Endodermal cell (in vitro differentiated cells): ENCODE measurements around the gene RPGRIP1. TPM values are rescaled to one million over a fixed set of nuclear protein-coding genes. Genes with fewer than 3 reads are reported as not detected.
A peak's percentile ranks its signal among the peaks of the same experiment; 100 is the strongest.

ENCODE experiments used
- DNase-seq: peaks from one replicate; pipeline ENCODE4 v3.0.0-alpha.2; 2017
- H3K27ac ChIP-seq: 2 replicates; pipeline ENCODE4 v1.5.1; 2013; ENCODE audit warnings: mild to moderate bottlenecking, low read depth, low read length, moderate library complexity
- H3K27me3 ChIP-seq: 2 replicates; pipeline ENCODE4 v1.6.1; 2013; ENCODE audit warnings: mild to moderate bottlenecking, low read length, moderate library complexity; ENCODE audit not compliant: insufficient read depth, control insufficient read depth, poor library complexity, severe bottlenecking
- H3K36me3 ChIP-seq: 2 replicates; pipeline ENCODE4 v1.7.0; 2013; ENCODE audit warnings: mild to moderate bottlenecking, low read length, moderate library complexity; ENCODE audit not compliant: control insufficient read depth, insufficient read depth
- H3K4me1 ChIP-seq: one replicate; pipeline ENCODE4 v1.7.0; 2013; ENCODE audit warnings: low read length; ENCODE audit not compliant: control insufficient read depth, insufficient read depth
- H3K4me3 ChIP-seq: 2 replicates; pipeline ENCODE4 v1.5.1; 2013; ENCODE audit warnings: mild to moderate bottlenecking, low read length, moderate library complexity
- H3K9ac ChIP-seq: 2 replicates; pipeline ENCODE4 v1.6.1; 2013; ENCODE audit warnings: mild to moderate bottlenecking, low read length, moderate library complexity; ENCODE audit not compliant: poor library complexity, severe bottlenecking; ENCODE audit errors: extremely low read depth
- H3K9me3 ChIP-seq: 2 replicates; pipeline ENCODE4 v1.6.1; 2013; ENCODE audit warnings: mild to moderate bottlenecking, low read length, moderate library complexity; ENCODE audit not compliant: control insufficient read depth
- H3K27ac Mint-ChIP-seq: 2 replicates; pipeline ENCODE4 v1.8.0; 2020; ENCODE audit warnings: mixed read lengths
- H3K27me3 Mint-ChIP-seq: 2 replicates; pipeline ENCODE4 v1.8.0; 2021; ENCODE audit warnings: mild to moderate bottlenecking, mixed read lengths; ENCODE audit not compliant: insufficient read depth
- H3K36me3 Mint-ChIP-seq: 2 replicates; pipeline ENCODE4 v1.8.0; 2020; ENCODE audit warnings: low read depth, mixed read lengths
- H3K4me1 Mint-ChIP-seq: 2 replicates; pipeline ENCODE4 v1.8.0; 2020; ENCODE audit warnings: mixed read lengths
- H3K4me3 Mint-ChIP-seq: 2 replicates; pipeline ENCODE4 v1.8.0; 2020; ENCODE audit warnings: mild to moderate bottlenecking, moderate library complexity, mixed read lengths
- H3K9me3 Mint-ChIP-seq: 2 replicates; pipeline ENCODE4 v1.8.0; 2020; ENCODE audit warnings: mild to moderate bottlenecking, mixed read lengths
- WGBS, 2 experiments: methylation state at CpG; one replicate each; pipeline versions ENCODE4 v1.1.5 to v1.1.7; 2013; ENCODE audit warnings: missing lambda C conversion rate in 2 of 2, mixed read lengths in 1 of 2; ENCODE audit not compliant: insufficient coverage in 1 of 2, insufficient read length in 1 of 2; 5-methylcytosine and 5-hydroxymethylcytosine counted together
- total RNA-seq, 2 donors: library from RNA; stranded (reverse); fragmentation: NEBNext Ultra II Directional in 1 of 2; extraction: Animal tissue kit (Norgen Biotek cat#: 25700) in 1 of 2; gene quantifications; 2 replicates in 1 of 2; 3 replicates in 1 of 2; pipeline ENCODE4 v1.2.1, GENCODE V29; 2021
- TF ChIP-seq, protein P1 (sequence below): fragments of 200-600 bp; sonication (generic); conservative IDR thresholded peaks from 2 replicates; pipeline ENCODE4 v1.5.0; 2021; ENCODE audit warnings: antibody characterized with exemption, mild to moderate bottlenecking

The RPGRIP1 gene
- total RNA-seq, 2 donors from 2014 or later = 0.29 TPM; not detected in 1

DNA sequence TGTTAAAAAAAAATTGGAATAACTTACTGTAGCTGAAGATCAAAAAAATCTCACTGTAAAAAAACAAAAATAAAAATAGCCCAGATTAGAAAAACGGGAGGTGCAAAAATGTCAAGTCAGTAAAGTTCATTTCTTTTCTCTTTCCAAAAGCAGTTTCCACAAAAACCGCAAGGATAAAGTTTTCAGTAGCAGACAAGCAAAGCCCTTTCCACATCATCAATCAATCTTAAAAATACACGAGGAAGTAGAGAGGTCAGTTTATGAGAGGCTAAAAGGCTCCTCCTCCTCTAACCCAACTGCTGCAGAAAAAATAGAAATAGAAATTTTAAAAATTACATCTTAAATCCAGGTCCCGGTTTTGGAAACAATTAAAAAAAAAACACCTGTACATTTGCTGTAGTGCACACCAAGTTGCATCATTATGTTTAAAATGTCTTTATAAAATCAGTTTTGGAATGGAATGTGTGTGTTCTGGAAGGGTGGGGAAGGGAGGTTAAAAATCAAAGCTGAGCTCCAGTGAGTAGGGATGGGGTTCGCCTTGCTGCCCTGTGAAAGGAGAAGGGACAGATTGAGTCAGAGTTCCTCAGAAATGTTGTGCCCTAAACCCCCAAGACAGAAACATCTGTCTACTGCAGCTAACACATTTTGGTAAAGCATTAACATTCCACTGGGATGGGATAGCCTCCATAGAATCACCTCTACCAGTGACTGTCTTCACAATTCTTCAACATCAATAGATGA, 16.4 kb upstream of the RPGRIP1 start:
- Histone ChIP-seq H3K36me3 (peaks cover 90% of the 10 kb centered on the region), H3K4me3 (peak overlapping the region; percentile 97)
- peak overlapping the region; percentile 8 for H3K4me3 Mint-ChIP-seq

DNA sequence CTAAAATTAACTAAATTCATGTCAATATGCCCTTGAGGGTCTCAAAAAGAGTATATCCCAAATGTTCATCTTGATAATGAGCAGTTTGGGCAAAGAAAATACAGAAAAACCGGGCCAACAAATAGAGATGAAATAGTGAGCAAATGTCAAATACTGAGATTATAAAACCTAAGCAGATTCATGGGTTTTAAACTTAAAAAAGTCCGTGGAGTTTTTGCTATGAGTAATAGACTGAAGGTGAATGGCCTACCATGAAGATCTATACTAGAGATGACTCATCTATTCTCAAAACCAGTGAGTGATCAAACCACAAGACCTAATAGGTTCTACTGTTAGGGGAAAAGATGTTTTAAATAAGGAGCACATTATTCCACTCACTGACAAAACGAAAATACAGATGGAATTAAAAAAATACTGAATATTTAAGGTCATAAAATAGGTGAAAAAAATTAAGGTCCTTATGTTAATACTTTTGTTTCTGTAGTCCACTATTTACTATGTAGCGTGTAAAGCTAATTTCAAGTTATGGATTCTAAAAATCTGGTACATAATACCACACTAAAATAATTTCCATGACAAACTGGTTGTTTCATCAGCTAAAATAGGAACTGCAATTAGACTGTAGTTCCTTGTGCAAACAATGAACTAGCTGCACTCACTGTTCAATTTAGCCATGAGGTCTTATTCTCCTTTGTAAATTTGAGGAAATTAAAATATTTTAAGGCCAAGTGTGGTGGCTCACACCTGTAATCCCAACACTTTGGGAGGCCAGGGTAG, 15.7 kb upstream of the RPGRIP1 start:
- H3K4me1 Mint-ChIP-seq = peaks cover 47% of the 10 kb centered on the region
- no peaks in the 10 kb centered on the region for H3K9me3 ChIP-seq
- H3K4me3 ChIP-seq = peak overlapping the region; percentile 97
- H3K36me3 ChIP-seq = peaks cover 84% of the 10 kb centered on the region
- 70 to 91% methylated on average over 1 to 4 of the region's 4 CpGs for WGBS, 2 experiments
- DNase-seq = no peak
- H3K27ac Mint-ChIP-seq = peak overlapping the region; percentile 68
- H3K4me3 Mint-ChIP-seq = peak overlapping the region; percentile 96
- H3K36me3 Mint-ChIP-seq = peaks cover 83% of the 10 kb centered on the region
- H3K27me3 Mint-ChIP-seq = no peaks in the 10 kb centered on the region
- TF ChIP-seq, protein P1, sequence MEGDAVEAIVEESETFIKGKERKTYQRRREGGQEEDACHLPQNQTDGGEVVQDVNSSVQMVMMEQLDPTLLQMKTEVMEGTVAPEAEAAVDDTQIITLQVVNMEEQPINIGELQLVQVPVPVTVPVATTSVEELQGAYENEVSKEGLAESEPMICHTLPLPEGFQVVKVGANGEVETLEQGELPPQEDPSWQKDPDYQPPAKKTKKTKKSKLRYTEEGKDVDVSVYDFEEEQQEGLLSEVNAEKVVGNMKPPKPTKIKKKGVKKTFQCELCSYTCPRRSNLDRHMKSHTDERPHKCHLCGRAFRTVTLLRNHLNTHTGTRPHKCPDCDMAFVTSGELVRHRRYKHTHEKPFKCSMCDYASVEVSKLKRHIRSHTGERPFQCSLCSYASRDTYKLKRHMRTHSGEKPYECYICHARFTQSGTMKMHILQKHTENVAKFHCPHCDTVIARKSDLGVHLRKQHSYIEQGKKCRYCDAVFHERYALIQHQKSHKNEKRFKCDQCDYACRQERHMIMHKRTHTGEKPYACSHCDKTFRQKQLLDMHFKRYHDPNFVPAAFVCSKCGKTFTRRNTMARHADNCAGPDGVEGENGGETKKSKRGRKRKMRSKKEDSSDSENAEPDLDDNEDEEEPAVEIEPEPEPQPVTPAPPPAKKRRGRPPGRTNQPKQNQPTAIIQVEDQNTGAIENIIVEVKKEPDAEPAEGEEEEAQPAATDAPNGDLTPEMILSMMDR = no peak
- H3K27me3 ChIP-seq = no peaks in the 10 kb centered on the region
- no peaks in the 10 kb centered on the region for H3K4me1 ChIP-seq
- peak overlapping the region; percentile 24 for H3K9ac ChIP-seq
- H3K9me3 Mint-ChIP-seq = no peaks in the 10 kb centered on the region
- no peak overlapping the region for H3K27ac ChIP-seq

More for the DNA sequence above, 16.4 kb upstream of the RPGRIP1 start:
- no peaks in the 10 kb centered on the region for H3K9me3 ChIP-seq
- H3K9me3 Mint-ChIP-seq = no peaks in the 10 kb centered on the region
- 86% methylated on average over 5 of the region's 5 CpGs; no CpG with 5 or more reads in 1 of the 2 experiments for WGBS, 2 experiments
- peak overlapping the region; percentile 24 for H3K9ac ChIP-seq
- no peak for DNase-seq
- H3K27ac ChIP-seq = no peak overlapping the region
- TF ChIP-seq, protein P1 = no peak
- H3K4me1 ChIP-seq = no peaks in the 10 kb centered on the region
- peaks cover 55% of the 10 kb centered on the region for H3K4me1 Mint-ChIP-seq
- H3K36me3 Mint-ChIP-seq = peaks cover 86% of the 10 kb centered on the region
- H3K27me3 ChIP-seq = no peaks in the 10 kb centered on the region
- no peaks in the 10 kb centered on the region for H3K27me3 Mint-ChIP-seq
- H3K27ac Mint-ChIP-seq = peak overlapping the region; percentile 68

DNA sequence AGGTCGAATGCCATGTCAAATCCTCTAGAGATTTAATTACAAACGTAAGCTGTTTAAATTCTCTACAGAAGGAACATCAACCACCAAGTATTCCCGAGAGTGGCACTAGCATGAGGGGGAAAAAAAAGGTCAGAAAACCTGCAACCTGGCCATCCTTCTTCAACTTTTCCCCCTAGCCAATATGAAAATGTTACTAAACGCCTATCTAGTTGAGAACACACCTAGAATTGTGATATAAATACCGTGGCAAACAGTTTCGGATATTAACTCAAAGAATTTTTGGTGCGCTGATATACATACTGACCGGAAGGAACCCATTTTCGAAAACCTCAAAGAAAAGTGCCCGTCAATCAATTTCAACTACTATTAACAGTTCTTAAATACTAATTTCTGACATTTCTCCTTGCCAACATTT, 12.4 kb upstream of the RPGRIP1 start:
- H3K36me3 ChIP-seq = peaks cover 60% of the 10 kb centered on the region
- no peaks in the 10 kb centered on the region for H3K27me3 Mint-ChIP-seq

More for the DNA sequence above, 12.4 kb upstream of the RPGRIP1 start:
- peak overlapping the region; percentile 96 for H3K4me3 Mint-ChIP-seq
- H3K27ac Mint-ChIP-seq = peak overlapping the region; percentile 100
- Histone ChIP-seq H3K9me3 (no peaks in the 10 kb centered on the region), H3K4me1 (peaks cover 3% of the 10 kb centered on the region), H3K27ac (no peak overlapping the region), H3K4me3 (peak overlapping the region; percentile 97), H3K9ac (peak overlapping the region; percentile 100), H3K27me3 (no peaks in the 10 kb centered on the region)
- TF ChIP-seq, protein P1 = no peak
- no peaks in the 10 kb centered on the region for H3K9me3 Mint-ChIP-seq
- DNase-seq = no peak
- peaks cover 62% of the 10 kb centered on the region for H3K36me3 Mint-ChIP-seq
- peaks cover 36% of the 10 kb centered on the region for H3K4me1 Mint-ChIP-seq
- 8% methylated on average over 6 to 10 of the region's 10 CpGs for WGBS, 2 experiments
